SHP77 treated with DMSO at 0.1 percent for 48 hours (cell line): ENCODE data around the gene PRIMA1.

ENCODE experiments used
- DNase-seq: peaks from one replicate; lab custom pipeline; 2025; lab: John Stamatoyannopoulos, UW

PRIMA1 gene

DNA sequence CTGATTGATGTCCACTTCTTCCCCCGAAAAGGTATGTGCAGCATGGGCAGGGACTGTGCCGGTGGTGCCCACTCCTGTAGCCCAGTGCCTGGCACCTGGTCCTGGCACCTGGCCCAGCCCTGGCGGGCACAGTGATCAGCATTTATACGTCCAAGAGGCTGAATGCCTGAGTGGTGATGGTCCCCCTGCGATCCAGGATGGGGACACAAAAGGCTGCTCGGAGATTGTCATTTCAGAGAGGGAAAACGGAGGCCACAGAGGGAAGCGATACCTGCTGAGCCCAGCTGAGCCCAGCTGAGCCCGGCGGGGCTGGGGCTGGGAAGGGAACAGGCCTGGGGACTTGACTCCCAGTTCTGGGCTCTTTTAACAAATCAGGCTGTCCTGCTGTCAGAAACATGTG is 55.8 kb downstream of the PRIMA1 start:
- no peak for DNase-seq

DNA sequence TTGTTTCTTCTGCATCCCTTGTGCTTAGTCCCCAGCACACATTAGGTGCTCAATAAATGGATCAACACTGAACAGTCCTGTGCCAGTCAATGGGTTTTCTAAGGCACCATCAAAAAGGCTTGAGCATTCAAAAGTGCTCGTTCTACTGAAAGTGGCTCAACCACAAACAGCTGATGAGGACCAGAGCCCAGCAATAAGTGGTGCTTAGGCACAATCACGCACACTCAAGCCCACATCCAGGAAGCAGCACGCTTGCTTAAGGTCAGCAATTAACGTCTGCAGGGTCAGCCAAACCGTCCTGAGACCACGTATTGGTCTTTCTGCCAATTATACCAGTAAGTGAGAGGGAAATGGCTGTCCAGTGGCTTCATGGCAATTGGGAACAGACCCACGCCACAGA is 56.5 kb downstream of the PRIMA1 start:
- DNase-seq = no peak

DNA sequence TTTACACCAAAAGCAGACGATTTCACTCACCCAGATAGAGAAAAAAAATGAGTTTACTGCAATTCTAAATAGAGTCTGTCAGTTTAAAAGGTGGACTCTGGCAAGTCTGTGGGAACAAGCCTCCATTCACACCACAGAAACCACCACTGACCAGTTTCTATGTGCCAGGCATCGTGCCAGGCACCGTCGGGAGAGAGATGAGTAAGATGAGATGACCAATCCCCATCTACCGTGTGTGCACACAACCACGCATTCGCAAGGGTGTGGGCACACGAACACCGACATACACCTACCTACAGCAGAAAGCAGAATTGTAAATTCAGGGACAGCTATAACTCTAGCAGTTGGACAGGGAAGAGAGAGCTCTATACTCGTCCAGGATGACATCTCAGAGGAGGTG is 58.3 kb downstream of the PRIMA1 start:
- DNase-seq = no peak

DNA sequence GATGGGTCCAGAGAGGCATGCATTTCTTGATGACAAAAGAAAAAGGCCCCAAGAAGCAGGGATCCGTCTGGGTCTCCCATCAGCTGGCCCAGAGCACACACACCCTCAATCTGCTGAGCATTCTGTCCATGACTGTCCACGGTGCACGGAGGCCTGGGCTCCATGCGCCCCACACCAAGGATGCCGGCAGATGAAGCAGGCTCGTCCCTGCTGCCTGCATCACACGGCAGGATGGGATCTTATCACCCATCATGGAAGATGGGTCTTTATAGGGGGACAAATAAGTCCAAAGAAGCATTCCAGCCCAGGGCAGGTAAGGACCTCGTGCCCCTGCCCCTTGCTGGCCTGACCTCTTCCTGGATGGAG is 59.7 kb downstream of the PRIMA1 start:
- DNase-seq = no peak

DNA sequence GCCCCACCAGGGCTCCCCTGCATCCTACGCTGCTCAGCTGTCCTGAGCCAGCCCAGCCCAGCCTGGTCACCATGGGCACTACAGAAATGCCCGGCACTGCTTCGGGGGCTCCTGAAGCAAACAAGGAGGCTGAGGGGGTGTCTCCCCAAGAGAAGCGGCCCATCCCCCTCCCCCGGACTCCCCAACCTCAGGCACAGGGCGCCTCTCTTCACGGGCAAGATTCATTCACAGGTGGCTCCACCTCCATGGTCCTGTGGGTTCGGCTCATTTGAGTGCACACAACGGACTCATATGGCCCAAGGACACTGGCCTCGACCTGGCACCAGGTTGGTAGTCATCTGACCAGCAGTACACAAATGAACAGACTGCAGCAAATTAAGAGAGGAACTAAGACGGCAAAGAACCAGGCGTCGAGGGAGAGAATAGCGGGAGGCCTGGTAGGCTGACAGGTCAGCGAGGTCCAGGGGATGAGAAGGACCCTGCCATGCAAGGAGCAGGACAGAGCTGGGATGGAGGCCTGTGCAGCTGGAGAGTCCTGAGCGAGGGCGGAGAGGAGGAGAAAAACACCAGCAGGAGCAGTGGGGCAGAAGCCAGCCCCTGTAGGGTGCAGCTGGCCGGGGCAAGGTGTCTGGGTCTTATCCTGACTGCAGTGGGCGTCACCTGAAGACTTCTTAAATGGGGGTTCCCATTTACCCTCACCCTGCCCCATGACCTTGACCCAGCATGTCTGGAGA is 60.2 kb downstream of the PRIMA1 start:
- no peak for DNase-seq

DNA sequence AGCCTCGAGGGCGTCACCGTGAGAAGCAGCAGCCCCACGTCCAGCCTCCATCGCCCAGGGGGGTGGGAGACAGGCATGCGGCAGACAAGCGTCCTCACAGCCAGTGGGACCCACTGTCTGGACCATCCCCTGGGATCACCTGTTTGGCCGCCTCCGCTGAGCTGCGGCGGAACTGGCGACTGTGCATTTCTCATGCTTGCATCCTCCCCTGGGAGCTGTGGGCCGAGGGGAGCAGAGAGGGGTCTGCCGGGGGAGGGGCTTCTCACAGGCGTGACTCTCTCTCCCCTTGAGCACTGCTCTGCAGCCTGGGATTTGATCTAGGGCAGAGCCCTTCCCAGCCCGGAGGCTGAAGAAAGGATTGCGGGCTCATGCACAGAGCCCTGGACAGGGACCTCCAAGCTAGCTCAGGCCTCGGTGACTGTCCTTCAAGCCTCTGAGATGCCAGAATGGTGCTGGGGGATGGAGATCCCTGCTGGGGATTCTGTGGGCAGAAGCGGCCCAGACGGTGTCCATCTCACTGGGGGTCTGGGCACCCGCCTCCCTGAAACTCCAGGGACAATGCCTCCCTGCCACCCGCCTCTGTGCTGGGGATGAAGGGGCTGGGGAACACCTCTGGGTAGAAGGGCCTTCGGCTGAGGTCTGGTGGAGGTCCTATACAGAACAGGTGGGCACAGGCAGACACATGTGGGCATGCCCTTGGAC is 61.1 kb downstream of the PRIMA1 start:
- no peak for DNase-seq

DNA sequence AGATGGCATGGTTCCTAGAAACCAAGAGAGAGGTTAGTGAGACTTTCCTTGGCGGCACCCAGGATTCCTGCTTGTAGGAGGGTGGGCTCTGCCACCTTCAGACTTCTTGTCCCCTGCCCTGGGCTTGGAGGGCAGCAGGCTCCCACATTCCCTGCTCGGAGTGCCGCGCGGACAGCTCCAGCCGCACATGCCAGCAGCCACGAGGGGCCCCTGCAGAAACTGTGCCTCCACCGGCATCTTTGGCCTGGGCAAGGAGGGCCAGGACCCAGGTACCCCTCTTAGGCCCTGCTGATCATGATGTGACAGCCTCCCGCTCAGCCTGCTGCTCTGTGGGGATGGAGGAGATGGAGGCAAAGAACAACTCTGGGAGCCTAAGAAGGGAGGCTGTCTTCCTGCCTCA is 62.3 kb downstream of the PRIMA1 start:
- DNase-seq = no peak

DNA sequence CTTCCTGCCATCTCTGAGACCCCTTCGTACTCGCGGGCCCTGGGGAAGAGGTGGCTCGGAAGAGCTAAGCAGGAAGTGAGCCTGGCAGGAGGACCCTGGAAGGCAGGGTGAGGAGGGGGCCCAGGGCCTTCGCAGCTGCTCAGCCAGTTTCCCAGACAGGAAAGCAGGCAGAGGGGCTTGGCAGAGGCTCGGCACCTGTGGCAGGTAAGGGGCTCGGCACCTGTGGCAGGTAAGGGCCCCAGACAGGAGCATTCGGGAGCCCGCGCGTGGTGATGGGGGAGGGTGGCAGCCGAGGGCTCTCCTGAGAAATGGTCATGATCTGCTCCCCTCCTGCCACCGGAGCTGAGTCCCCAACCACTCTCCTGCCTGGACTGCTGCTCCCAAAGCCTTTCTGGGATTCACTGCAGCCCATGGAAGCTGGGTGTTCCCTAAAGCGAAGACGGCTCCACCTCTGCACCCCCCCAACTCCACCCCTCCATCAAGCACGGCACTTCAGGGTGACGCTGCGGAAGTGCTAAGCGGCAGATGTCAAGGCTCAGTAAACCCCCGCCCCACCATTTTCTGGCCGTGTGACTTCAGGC is 63.2 kb downstream of the PRIMA1 start:
- no peak for DNase-seq

DNA sequence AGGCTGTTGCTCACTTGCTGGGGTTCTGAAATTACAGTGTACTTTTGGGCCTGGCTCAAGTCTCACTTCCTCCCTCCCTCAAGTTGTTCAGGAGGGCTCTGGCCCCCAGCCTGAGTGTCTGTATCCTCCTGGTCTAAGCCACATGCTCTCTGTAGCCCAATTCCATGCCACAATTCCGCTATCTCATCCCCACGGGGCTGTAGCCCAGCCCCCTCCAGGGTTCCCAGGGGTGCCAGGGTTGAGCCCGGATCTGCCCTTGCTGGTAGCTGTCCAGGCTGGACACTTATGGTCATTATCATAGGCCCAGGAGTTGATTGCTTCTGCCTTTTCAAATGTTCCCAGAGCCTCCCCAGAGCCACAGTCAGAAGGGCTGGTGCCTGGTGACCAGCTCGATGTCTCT is 65.3 kb downstream of the PRIMA1 start:
- DNase-seq = no peak

DNA sequence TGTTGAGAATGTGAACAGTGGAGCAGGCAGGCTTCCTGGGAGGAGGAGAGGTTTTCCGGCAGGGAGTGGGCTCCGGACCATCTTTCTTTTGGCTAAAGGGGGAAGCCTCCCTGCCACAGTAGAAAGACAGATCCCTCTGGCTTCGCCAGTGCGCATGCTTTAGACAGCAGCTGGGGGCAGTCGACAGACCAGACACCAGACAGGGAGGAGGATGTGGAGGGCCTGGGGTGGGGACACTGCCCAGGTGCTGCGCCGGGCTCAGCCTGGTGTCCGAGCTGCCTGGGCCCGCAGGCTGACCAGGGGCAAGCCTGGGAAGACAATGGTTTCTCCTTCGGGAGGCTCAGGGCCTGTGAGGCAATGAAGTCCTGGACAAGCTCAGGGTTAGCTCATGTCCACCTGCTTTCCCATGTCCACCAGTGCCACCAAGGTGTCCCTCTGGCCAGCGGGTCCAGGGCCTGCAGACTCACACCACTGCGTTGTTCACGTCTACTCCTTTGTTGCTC is 67.3 kb downstream of the PRIMA1 start:
- no peak for DNase-seq

DNA sequence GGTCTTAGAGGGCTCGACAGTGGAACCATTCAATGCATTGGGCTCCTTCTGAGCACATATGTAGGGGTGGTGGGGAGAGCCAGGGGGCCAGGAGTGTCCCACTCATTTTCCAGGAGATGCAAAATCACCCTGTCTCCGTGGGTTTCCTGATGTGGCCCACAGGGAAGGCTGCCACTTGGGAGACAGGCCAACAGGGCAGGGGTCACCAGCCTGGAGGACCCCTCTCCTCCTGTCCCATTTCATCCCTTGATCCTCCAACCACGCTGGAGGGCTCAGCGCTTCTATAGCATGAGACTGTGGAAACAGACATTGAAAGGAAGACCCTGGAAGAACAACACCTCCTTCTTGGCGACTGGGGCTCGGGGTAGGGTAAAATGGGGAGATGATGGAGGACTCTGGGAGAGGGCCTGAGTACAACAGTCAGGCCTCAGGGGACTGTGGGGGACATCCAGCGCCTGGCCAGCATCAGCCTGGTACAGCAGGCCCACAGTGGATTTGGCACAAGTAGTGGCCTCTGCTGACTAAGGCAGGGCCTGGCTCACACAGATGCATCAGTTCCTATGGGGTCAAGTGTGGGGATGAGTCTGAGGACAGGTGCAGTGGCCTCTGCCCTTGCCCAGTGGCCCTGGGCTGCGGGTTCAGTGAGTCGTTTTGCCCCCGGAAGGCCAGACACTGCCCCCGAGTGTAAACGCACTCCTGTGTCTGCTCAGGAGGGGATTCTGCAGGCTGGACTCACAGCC is 68.0 kb downstream of the PRIMA1 start:
- no peak for DNase-seq

DNA sequence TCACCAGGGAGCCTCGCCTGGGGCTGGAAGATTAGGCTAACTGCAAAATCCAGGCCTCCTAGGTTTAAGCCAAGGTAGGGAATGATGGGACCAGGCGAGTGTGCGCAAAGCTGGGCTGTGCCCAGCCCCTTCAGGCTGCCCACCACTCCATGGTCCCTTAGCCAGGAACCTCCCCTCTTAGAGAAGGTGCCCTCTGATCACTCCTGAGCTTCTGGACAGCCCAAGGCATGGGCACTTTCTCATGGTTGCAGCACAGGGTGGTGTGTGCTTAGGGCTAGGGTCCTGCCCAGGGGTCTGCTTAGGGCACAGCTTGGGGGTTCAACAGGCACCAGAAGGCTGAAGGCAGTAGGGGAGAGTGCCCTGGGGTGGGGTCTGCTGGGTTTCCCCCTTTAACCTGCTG is 69.0 kb downstream of the PRIMA1 start:
- no peak for DNase-seq

DNA sequence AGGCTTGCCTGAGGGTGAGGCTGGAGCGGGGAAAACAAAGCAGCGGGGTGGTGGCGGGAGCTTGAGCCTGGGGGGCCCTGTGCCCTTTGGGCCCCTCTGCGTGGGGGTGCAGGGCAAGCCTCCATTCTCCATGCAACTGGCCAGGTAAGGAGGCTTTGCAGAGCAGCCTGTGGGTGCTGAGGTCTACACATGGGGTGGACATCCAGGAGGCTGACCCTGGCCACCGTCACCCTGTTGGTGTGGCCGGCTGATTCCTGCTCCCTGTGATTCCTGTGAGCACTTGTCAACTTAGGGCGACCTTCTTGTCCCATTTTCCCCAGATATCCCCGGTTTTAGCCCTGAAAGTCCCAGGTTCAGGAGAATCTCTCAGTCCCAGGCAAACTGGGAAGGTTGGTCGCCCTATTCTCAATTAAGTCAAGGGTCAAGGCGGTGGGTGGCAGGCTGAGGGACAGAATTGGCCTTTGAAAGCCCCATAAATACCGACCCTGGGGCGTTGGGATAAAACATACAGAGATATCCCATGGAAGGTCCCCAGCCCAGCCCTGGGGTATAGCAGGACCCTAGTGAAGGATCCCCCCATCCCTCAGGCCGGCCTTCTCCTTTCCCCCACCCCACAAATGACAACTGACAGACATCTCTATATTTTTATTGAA is 70.5 kb downstream of the PRIMA1 start:
- DNase-seq = no peak

DNA sequence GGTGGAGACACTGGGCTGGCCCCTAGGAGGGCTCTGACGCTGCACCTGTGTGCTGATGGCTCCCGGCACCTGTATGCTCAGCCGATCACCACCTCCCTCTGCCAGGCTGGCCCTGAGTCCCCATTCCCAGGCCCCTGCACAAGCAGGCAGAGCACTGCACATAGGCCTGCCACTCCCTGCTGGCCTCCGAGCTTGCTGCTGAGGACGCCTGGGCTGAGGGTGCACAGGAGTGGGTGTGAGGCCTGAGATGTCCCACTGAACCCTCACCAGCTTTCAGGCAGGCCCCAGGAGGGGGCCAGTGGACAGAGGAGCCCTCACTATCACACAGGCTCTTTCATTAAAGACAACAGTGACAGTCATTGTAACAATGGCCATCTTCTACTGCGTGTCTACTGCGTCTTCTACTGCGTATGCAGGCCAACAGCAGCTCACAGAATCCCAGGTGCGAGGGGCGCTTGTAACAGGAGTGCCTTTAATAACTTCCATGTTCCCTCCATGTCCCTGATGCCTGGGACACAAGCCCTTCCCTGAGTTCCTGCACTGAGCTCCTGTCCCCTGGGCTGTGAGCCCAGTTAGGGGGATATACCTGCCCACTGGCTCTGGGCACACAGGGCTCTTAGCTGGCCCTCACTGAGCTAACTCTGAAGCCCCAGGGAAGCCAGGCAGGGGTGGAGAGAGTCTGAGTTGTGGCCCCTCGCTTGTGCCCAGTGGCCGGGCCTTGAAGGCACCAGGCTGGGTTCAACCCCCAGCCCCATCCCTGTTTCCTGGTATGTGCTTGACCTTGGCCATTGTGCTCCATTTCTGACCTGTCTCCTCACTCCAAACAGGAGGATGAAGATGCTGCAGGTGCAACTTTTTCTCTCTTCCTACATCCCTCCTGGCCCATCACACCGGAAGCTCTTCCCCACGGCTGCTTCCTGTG is 71.3 kb downstream of the PRIMA1 start:
- no peak for DNase-seq

DNA sequence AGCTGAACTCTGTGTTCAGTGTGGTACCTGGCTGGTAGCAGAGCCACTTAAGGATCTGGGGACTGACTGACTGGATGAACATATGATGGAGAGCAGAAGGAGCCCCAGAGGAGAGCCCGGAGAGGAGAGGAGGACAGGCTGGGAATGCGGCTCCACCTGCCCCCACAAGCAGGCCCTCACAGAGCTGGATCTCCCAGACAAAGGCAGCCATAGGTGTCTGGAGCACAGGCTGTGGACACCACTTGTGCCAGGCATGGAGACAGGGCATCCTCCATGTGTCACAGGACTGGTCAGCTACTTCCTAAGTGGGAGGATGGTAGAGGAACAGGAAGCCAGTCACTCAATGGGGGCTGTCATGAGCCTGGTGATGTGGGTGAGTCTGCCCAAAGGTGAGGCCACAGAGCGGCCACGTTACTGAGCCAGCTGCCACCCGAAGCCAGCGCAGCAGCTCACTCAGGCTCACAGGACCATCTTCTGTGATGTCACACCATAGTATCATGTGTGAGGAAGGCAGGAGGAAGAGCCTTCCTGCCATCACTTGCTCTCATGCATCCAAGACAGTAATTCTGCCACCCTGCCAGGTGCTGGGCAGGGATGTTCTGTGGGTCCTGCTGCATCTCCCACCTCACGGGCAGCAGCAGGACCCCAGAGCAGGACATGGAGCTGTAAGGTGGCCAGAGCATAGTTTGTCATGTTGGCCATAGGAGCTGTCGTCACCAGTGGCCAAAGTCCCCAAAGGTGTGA is 72.1 kb downstream of the PRIMA1 start:
- DNase-seq = no peak

DNA sequence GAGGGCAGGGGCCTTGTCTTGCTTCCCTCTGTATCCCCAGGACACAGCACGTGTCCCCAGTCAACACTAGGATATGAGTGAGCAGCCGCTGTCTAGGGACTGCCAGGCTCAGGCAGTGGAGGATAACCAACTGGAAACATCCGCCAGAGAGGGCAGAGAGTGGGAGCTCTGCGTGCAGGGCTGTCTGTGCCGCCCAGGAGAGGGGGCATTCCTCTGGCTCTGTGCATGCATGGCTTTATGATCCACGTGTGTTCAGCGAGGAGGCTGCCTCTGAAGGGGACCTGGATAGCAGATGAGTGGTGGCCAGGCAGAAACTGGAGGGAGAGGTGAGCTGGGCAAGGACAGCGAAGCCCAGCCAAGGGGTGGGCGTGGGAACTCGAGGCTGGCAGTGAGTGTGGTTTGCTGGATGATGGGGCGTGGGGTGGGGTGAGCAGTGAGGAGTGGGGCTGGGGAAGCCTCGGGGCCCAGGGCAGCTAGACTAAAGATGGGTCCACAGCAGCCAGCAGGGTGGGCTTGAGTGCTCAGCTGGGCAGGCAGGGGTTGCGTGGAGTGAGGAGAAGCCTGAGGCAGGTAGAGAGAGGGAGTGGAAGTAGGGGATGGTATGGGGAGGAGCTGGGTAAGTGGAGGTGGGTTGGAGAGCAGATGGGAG is 72.9 kb downstream of the PRIMA1 start:
- no peak for DNase-seq

DNA sequence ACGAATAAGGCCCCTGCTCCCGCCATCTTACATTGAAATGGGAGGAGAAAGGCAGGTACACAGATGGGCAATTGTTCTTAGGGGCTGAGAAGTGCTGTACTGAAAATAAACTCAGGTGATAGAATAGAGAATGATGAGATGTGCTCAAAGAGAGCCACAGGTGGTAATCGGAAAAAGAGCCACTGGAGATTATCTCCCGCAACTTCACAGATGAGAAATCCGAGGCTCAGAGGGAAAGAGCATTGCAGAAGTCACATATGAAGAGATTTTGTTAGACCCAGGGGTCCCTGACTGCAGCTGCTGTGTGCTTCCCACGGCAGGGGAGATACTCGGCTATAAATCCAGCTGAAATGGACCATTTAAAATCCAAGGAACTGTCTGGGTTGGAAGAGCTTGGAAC is 73.7 kb downstream of the PRIMA1 start:
- no peak for DNase-seq

DNA sequence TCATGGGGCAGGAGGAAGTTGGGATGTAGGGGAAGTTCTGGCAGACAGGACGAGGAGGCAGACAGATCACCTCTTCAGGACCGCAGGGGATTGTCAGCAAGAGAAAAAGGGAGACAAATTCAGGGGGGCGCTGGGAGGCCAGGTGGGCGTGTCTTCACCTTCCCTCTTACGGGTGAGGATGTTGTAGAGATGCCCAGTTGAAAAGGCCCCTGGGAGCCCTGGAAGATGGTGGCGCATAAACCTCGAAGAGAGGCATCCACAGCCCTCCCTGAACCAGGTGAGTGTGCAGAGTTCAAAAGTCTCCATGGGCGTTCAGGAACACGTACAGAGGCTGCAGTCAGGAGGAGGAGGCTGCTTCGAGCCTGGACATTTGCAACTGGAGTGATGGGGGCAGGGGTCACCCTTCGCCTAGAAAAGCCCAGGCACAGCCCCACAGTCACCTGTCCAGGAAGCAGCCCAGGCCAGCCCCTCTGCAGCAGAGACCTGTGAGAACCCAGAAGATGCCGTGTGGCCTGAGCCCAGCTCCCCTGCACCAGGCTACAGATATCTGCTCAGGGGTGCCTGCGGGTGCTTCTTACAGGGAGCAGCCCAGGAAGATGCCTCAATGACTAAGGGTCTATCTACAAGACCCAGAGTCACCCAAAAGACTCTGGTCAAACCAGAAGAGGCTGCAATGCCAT is 74.4 kb downstream of the PRIMA1 start:
- no peak for DNase-seq
